Nephron (organoid): Measurements from ENCODE around the gene PHACTR1.
"Not testable (repeated sequence)": the region's sequence is repeated elsewhere in the genome, so short reads cannot be mapped to it uniquely, and the experiment has no call there.

Source experiments
- H3K27ac Mint-ChIP-seq, 3 experiments: 2 replicates each; pipeline ENCODE4 v1.8.0; 2020; ENCODE audit warnings: mixed read lengths in 3 of 3, mild to moderate bottlenecking in 2 of 3, moderate library complexity in 1 of 3
- H3K27me3 Mint-ChIP-seq: 2 replicates; pipeline ENCODE4 v1.8.0; 2021; ENCODE audit warnings: low read depth, mild to moderate bottlenecking, moderate library complexity, mixed read lengths
- H3K36me3 Mint-ChIP-seq: 2 replicates; pipeline ENCODE4 v1.8.0; 2020; ENCODE audit warnings: low read depth, mixed read lengths
- H3K4me1 Mint-ChIP-seq: 2 replicates; pipeline ENCODE4 v1.8.0; 2020; ENCODE audit warnings: mixed read lengths
- H3K4me3 Mint-ChIP-seq, 3 experiments: 2 replicates each; pipeline ENCODE4 v1.8.0; 2020; ENCODE audit warnings: mild to moderate bottlenecking in 3 of 3, mixed read lengths in 3 of 3, moderate library complexity in 2 of 3
- H3K9me3 Mint-ChIP-seq: 2 replicates; pipeline ENCODE4 v1.8.0; 2020; ENCODE audit warnings: mixed read lengths
- TF ChIP-seq, protein P1 (sequence below), 3 experiments: fragments of 200-600 bp; sonication (generic); IDR thresholded peaks; one replicate each; pipeline ENCODE4 v1.5.0; 2021; ENCODE audit warnings: antibody characterized with exemption in 3 of 3; ENCODE audit not compliant: unreplicated experiment in 3 of 3

PHACTR1 gene

DNA sequence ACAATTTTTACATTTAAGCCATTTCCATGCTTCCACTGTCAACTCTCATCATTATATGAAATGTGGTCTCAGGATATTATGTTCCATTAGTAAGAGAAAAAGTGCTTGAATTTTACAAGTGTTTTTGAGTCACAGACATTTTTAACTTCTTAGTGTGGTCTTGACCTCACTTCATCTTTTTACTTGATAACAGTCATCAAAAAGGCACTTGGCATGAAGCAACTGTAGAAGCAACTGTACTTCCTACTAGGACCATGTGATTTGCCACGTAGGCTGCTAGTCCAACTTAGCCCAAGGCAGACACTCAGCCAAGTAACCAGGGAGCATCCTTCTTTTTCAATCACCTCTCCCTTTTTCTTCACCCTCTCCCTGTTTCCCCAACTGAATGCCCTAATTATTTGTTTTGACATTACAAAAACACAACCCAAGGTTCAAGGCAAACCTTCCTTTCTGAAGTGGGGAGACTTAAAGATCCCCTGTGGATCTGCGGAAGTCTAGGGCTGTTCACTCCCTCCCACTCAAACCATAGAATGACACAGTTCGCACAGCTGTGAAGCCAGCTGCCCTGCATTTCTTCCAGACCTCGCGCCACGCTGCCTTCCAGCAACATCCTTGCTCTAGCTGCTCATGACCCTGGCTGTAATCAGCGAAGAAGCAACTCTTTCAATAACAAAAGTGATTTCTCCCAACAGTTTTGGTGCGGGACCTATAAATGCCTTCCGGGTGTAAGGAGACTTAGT lies 45.0 kb downstream of the PHACTR1 start:
- TF ChIP-seq, protein P1, sequence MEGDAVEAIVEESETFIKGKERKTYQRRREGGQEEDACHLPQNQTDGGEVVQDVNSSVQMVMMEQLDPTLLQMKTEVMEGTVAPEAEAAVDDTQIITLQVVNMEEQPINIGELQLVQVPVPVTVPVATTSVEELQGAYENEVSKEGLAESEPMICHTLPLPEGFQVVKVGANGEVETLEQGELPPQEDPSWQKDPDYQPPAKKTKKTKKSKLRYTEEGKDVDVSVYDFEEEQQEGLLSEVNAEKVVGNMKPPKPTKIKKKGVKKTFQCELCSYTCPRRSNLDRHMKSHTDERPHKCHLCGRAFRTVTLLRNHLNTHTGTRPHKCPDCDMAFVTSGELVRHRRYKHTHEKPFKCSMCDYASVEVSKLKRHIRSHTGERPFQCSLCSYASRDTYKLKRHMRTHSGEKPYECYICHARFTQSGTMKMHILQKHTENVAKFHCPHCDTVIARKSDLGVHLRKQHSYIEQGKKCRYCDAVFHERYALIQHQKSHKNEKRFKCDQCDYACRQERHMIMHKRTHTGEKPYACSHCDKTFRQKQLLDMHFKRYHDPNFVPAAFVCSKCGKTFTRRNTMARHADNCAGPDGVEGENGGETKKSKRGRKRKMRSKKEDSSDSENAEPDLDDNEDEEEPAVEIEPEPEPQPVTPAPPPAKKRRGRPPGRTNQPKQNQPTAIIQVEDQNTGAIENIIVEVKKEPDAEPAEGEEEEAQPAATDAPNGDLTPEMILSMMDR (IDR thresholded peaks at IDR 0.05; ENCODE audit: unreplicated experiment in 3 of 3) = no peak
- Mint-ChIP-seq H3K4me1 (no peaks in the 10 kb centered on the region), H3K27me3 (peaks cover 10% of the 10 kb centered on the region), H3K9me3 (no peaks in the 10 kb centered on the region), H3K4me3 (no peak overlapping the region), H3K27ac (no peak overlapping the region), H3K36me3 (no peaks in the 10 kb centered on the region)

DNA sequence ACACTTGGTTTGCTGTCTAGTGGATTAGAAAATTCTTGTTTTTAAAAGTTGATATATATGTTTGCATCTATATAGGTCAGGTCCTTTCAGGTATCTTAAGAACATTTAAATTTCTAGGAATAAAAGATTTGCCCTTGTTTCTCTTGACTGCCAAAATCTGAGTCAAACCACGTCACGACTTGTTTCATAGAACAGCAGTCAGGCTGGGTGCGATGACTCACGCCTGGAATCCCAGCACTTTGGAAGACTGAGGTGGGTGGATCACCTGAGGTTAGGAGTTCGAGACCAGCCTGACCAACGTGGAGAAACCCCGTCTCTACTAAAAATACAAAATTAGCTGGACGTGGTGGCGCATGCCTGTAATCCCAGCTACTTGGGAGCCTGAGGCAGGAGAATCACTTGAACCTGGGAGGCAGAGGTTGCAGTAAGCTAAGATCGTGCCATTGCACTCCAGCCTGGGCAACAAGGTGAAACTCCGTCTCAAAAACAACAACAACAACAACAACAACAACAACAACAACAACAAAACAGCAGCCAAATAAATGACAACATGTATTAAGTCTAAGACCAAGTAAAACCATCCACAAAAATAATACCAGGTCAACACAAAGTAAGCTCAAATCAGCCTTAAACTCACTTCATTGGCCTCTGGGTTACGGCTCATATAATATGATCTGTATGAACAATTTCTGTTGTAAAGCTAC lies 46.3 kb downstream of the PHACTR1 start:
- not testable (repeated sequence) for H3K36me3 Mint-ChIP-seq, H3K27ac Mint-ChIP-seq, H3K4me1 Mint-ChIP-seq, H3K4me3 Mint-ChIP-seq, H3K9me3 Mint-ChIP-seq, H3K27me3 Mint-ChIP-seq

DNA sequence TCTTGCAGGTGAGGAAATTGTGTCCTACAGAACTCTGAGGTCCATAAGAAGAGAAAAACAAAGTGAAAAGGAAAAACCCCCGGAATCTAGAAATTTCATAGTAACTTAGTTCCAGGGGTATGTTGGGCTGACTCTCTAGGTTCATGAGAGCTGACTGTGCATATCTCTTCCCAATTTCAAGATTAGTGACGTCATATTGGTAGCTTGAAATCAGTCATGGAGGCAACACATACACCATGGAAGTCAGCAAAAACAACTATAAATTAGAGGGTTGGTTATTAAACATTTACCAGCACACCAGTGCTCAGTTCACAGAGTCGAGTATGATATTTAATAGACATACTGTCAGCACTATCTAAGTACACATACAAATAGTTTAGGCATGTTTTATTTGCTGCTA lies 49.8 kb downstream of the PHACTR1 start:
- Mint-ChIP-seq H3K9me3 (no peaks in the 10 kb centered on the region), H3K36me3 (no peaks in the 10 kb centered on the region), H3K27me3 (peaks cover 13% of the 10 kb centered on the region), H3K27ac (no peak overlapping the region), H3K4me3 (no peak overlapping the region), H3K4me1 (no peaks in the 10 kb centered on the region)
- TF ChIP-seq, protein P1 (IDR thresholded peaks at IDR 0.05; ENCODE audit: unreplicated experiment in 3 of 3) = no peak

DNA sequence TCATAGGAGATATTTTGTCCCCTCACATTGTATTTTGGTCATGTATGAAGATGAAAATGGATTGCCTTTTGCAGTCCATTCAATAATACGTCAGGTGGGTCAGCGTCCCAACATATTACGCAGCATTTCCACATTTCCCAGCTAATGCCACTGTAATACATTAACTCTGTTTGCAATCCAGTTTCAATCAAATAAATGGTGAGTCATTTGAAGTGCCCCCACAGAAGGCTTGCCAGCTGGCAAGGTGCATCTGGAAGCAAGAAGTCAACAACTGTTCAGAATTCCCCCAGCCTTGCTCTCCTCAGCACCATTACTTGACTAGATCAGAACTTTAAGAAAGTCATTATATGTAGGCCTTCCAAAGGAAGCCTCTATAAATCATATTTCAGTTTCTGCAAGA lies 50.4 kb downstream of the PHACTR1 start:
- H3K27ac Mint-ChIP-seq = no peak overlapping the region

DNA sequence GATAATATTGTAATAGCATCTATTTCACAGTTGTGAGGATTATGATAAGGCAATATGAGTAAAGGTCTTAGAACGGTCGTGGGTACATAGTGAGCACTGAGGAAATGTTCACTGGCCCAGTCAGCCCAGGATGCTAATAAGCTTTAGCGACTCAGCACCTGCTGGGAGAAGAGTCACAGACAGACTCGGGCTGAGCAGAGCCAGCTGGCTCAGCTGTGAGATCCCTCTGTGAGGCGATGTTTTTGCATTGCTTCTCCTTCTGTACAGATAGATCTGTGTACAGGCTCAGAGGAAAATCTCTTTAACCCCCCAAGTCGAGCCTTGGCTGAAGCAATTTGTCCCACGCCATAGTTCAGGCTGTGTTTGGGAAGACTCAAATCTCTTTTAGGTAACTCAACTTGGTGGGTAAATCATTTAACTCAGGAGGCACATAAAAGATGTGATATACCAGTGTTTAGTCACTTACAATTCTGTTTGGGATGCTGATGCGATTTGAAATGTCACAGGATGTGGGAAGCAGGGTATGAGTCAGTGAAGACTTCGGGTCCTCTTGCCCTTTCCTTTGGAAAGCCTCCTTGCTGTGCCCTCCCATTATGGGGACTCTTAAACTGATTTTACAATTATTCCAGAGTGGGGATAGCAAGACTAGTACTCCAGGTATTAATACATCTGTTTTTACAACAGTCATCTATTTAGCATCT lies 53.1 kb downstream of the PHACTR1 start:
- peaks cover 4% of the 10 kb centered on the region for H3K27me3 Mint-ChIP-seq
- H3K9me3 Mint-ChIP-seq = no peaks in the 10 kb centered on the region
- no peaks in the 10 kb centered on the region for H3K4me1 Mint-ChIP-seq
- no peak overlapping the region for H3K4me3 Mint-ChIP-seq
- H3K36me3 Mint-ChIP-seq = no peaks in the 10 kb centered on the region
- H3K27ac Mint-ChIP-seq = no peak overlapping the region
- TF ChIP-seq, protein P1 (IDR thresholded peaks at IDR 0.05; ENCODE audit: unreplicated experiment in 3 of 3) = no peak

More for the DNA sequence above, 50.4 kb downstream of the PHACTR1 start:
- Mint-ChIP-seq H3K27me3 (peaks cover 9% of the 10 kb centered on the region), H3K4me1 (no peaks in the 10 kb centered on the region), H3K36me3 (no peaks in the 10 kb centered on the region), H3K4me3 (no peak overlapping the region), H3K9me3 (no peaks in the 10 kb centered on the region)
- TF ChIP-seq, protein P1 (IDR thresholded peaks at IDR 0.05; ENCODE audit: unreplicated experiment in 3 of 3) = no peak

DNA sequence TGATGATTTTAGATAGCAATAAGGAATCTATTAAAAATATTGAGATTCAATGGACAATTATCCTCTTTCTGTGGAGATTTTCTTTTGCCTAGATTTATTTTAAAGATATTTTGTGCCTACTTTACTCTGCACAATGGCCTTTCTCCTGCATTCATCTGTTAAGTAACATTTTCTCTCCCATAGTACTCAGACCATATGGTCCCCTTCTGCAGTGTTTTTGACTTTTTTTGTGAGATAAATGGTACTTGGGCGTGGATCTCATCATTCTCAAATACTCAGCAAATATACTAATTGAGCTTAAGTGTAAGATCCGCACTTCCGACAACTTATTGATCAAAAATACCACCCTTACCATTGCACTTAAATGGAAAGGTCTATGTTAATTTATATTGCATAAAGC lies 55.8 kb downstream of the PHACTR1 start:
- Mint-ChIP-seq H3K4me1 (no peaks in the 10 kb centered on the region), H3K9me3 (no peaks in the 10 kb centered on the region), H3K36me3 (no peaks in the 10 kb centered on the region), H3K27me3 (peaks cover 4% of the 10 kb centered on the region), H3K4me3 (no peak overlapping the region), H3K27ac (no peak overlapping the region)
- TF ChIP-seq, protein P1 (IDR thresholded peaks at IDR 0.05; ENCODE audit: unreplicated experiment in 3 of 3) = no peak
